Prostate gland (tissue), 2 donors: ENCODE results near the gene CES2.

Experiments
- CTCF ChIP-seq, 4 experiments: fragments of 200-600 bp in 2 of 4; fragments of 450-650 bp in 2 of 4; sonication (generic) in 2 of 4; IDR thresholded peaks; 1 replicate in 3 of 4; 2 replicates in 1 of 4; pipeline ENCODE4 v1.5.1; 2016 to 2019; ENCODE audit warnings: antibody characterized with exemption in 4 of 4, mild to moderate bottlenecking in 2 of 4, moderate library complexity in 2 of 4
- POLR2A ChIP-seq: fragments of 450-650 bp; IDR thresholded peaks from one replicate; pipeline ENCODE4 v1.6.1; 2016; ENCODE audit warnings: antibody characterized with exemption, mild to moderate bottlenecking
- POLR2AphosphoS5 ChIP-seq: sonication (generic); formaldehyde crosslinking; IDR thresholded peaks from one replicate; pipeline ENCODE4 v1.6.1; 2017; ENCODE audit warnings: antibody characterized with exemption

GRCh38 chr16:66917741-66918140 lies 17.6 kb upstream of the CES2 start:
- no peak for TF ChIP-seq CTCF (IDR thresholded peaks at IDR 0.05)
- no peak for TF ChIP-seq POLR2A
- TF ChIP-seq POLR2AphosphoS5, result no peak
